ENCODE measurements around the gene LOXL3.

LOXL3 gene

DNA sequence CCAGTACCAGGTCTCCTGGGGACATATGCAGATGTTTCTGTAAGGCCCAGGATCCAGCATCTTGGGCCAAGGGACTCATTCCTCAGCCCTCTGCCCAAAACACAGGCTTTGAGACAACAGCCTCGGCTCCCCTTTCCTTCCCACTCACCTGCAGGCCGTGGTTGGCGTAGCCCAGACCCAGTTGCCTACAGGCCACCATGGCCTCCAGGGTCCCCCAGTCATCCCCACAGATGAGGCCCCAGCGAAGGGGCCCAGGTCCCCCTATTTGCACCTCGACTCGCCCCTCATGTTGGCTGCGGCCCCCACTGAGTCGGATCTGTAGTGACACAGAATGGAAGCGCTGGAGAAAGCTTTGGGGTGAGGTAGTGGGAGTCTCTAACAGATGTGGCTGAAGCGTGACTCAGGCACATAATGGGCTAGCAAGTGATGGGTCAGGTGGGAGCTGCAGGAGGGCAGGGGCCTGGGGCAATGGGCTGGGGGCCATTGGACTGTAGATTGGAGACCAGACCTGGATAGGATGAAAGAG lies 18.2 kb downstream of the LOXL3 start:
- no peak overlapping the region for H3K27ac ChIP-seq
- no peak for DNase-seq
- peaks cover 3% of the 10 kb centered on the region for H3K36me3 ChIP-seq (replicated peaks)
- H3K27me3 ChIP-seq (replicated peaks) = no peaks in the 10 kb centered on the region
- no peak overlapping the region for H3K4me3 ChIP-seq (ENCODE audit: low read depth, low read length)
- TF ChIP-seq, protein P1, sequence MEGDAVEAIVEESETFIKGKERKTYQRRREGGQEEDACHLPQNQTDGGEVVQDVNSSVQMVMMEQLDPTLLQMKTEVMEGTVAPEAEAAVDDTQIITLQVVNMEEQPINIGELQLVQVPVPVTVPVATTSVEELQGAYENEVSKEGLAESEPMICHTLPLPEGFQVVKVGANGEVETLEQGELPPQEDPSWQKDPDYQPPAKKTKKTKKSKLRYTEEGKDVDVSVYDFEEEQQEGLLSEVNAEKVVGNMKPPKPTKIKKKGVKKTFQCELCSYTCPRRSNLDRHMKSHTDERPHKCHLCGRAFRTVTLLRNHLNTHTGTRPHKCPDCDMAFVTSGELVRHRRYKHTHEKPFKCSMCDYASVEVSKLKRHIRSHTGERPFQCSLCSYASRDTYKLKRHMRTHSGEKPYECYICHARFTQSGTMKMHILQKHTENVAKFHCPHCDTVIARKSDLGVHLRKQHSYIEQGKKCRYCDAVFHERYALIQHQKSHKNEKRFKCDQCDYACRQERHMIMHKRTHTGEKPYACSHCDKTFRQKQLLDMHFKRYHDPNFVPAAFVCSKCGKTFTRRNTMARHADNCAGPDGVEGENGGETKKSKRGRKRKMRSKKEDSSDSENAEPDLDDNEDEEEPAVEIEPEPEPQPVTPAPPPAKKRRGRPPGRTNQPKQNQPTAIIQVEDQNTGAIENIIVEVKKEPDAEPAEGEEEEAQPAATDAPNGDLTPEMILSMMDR (IDR thresholded peaks at IDR 0.05; ENCODE audit: low read depth, low read length, missing control alignments) = no peak
- in situ Hi-C loops (cut with HindIII; ENCODE audit: low pct_ligation_motif_present, low sequenced_read_pairs) = no loop called here

DNA sequence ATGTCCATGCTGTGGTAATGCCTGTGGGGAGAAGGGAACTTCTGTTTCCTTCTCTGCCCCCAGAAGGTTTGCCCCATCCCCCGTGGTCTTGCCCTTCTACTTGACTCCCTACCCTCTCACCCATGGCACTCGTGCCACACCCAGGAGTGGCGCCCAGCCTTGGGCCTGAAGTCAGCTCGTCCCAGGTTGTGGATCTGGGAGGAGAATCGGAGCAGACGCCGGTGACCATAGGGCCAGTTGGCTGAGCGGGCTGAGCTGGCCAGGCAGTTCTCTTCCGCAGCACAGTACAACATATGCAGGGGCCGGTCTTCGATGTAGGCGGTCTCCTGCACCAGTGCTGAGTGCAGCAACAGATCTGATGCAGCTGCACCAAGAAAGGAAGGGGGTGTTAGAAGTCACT lies 19.3 kb downstream of the LOXL3 start:
- no peaks in the 10 kb centered on the region for H3K27me3 ChIP-seq (replicated peaks)
- no peak overlapping the region for H3K4me3 ChIP-seq (ENCODE audit: low read depth, low read length)
- in situ Hi-C loops (cut with HindIII; ENCODE audit: low pct_ligation_motif_present, low sequenced_read_pairs) = no loop called here
- peaks cover 3% of the 10 kb centered on the region for H3K36me3 ChIP-seq (replicated peaks)
- TF ChIP-seq, protein P1 (IDR thresholded peaks at IDR 0.05; ENCODE audit: low read depth, low read length, missing control alignments) = no peak
- no peak for DNase-seq
- H3K27ac ChIP-seq = no peak overlapping the region

DNA sequence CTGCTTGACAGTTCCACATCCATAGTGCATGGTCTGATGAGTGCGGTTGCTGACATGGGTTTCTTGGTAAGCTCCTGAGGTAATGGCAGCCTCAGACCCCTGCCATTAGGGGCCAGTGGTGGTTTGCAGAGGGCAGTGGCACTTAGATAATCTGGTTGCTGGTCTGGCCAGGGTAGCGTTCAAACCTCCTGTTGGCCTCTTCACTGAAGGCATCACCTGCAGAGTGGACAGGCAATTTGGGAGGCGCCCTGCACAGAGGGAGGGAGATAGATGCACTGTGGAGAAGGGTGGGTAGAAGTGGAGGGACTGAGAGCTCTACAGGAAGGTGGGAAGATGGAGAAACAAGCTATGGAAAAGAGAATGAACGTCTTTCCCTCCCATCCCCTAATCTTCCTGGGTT lies 20.3 kb downstream of the LOXL3 start:
- H3K36me3 ChIP-seq (replicated peaks) = peaks cover 3% of the 10 kb centered on the region
- in situ Hi-C loops (cut with HindIII; ENCODE audit: low pct_ligation_motif_present, low sequenced_read_pairs) = no loop called here
- no peak for DNase-seq
- H3K27me3 ChIP-seq (replicated peaks) = no peaks in the 10 kb centered on the region
- TF ChIP-seq, protein P1 (IDR thresholded peaks at IDR 0.05; ENCODE audit: low read depth, low read length, missing control alignments) = no peak
- no peak overlapping the region for H3K27ac ChIP-seq
- H3K4me3 ChIP-seq (ENCODE audit: low read depth, low read length) = no peak overlapping the region

DNA sequence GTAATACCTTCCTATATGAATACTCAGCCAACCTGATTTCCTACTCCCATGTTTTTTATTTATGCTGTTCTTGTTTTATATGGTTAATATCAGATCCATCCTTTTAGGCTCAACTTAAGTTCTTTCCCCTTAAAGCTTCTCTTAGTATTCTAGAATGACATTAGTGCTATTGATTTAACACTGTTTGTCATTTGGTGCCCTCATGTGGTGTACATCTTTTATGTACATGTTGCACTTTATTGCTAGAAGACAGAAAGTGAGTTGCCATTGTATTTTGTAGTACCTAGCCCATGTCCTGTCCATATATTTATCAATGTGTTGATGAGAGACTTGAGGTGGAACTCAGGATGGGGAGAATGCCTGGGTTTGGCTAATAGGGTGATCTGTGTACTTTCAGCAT lies 21.5 kb downstream of the LOXL3 start:
- H3K4me3 ChIP-seq (ENCODE audit: low read depth, low read length) = no peak overlapping the region
- no peak overlapping the region for H3K27ac ChIP-seq
- no peak for DNase-seq
- in situ Hi-C loops (cut with HindIII; ENCODE audit: low pct_ligation_motif_present, low sequenced_read_pairs) = no loop called here
- H3K36me3 ChIP-seq (replicated peaks) = peaks cover 4% of the 10 kb centered on the region
- TF ChIP-seq, protein P1 (IDR thresholded peaks at IDR 0.05; ENCODE audit: low read depth, low read length, missing control alignments) = no peak
- H3K27me3 ChIP-seq (replicated peaks) = no peaks in the 10 kb centered on the region

DNA sequence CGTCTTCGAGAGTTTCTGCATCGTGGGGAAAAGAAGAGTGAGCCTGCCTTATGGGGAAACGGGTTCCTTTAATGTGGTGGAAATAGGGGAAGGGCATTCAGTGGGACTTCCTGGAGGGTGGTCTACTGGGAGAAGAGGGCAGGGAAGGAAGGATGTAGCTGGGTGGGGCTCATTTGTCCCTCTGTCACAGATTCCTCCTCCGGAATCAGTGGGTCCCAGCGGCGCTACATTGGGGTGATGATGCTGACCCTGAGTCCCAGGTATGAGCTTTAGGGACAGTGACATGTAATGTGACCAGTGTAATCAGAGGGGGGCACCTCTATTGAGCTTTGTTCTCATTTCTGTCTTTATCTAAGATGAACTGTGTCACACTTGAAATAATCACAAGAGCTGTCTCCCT lies 22.1 kb downstream of the LOXL3 start:
- DNase-seq = no peak
- no peak overlapping the region for H3K4me3 ChIP-seq (ENCODE audit: low read depth, low read length)
- no peaks in the 10 kb centered on the region for H3K27me3 ChIP-seq (replicated peaks)
- peaks cover 10% of the 10 kb centered on the region for H3K36me3 ChIP-seq (replicated peaks)
- in situ Hi-C loops (cut with HindIII; ENCODE audit: low pct_ligation_motif_present, low sequenced_read_pairs) = no loop called here
- no peak overlapping the region for H3K27ac ChIP-seq
- TF ChIP-seq, protein P1 (IDR thresholded peaks at IDR 0.05; ENCODE audit: low read depth, low read length, missing control alignments) = no peak

Data from brain microvascular endothelial cell (primary cell).